WTC11 (cell line): ENCODE measurements around the gene NOB1. TPM values are rescaled to one million over a fixed set of nuclear protein-coding genes. Genes with fewer than 3 reads are reported as not detected.

Experiments
- ATAC-seq: fragments of 200-7000 bp; cut with Tn5 transposase; 2 replicates; pipeline ENCODE4 v1.10.0; 2021; ENCODE audit warnings: mild to moderate bottlenecking, moderate library complexity
- CTCF ChIA-PET: fragments of 300-600 bp; sonication (Branson Sonifier 250); formaldehyde crosslinking; loops from one replicate; lab custom pipeline; 2021; ENCODE audit warnings: antibody characterized with exemption; lab: Charles Lee
- POLR2A ChIA-PET: fragments of 350-600 bp; sonication (Branson Sonifier 250); formaldehyde crosslinking; loops from one replicate; lab custom pipeline; 2021; ENCODE audit warnings: antibody characterized with exemption; lab: Charles Lee
- DNase-seq: peaks from one replicate; pipeline ENCODE4 v3.0.0; 2021; ENCODE audit warnings: low spot score
- H3K27ac Mint-ChIP-seq: 2 replicates; pipeline ENCODE4 v1.8.0; 2021; ENCODE audit warnings: mixed read lengths
- H3K27me3 Mint-ChIP-seq: 2 replicates; pipeline ENCODE4 v1.8.0; 2021; ENCODE audit warnings: low read depth, mild to moderate bottlenecking, moderate library complexity, mixed read lengths
- H3K36me3 Mint-ChIP-seq: 2 replicates; pipeline ENCODE4 v1.8.0; 2021; ENCODE audit warnings: mixed read lengths
- H3K4me1 Mint-ChIP-seq: 2 replicates; pipeline ENCODE4 v1.8.0; 2022; ENCODE audit warnings: mixed read lengths
- H3K4me3 Mint-ChIP-seq: 2 replicates; pipeline ENCODE4 v1.8.0; 2021; ENCODE audit warnings: mild to moderate bottlenecking, moderate library complexity, mixed read lengths
- H3K9me3 Mint-ChIP-seq: 2 replicates; pipeline ENCODE4 v1.8.0; 2021; ENCODE audit warnings: mixed read lengths
- ARID4B ChIP-seq: sonication (generic); formaldehyde crosslinking; IDR thresholded peaks from 2 replicates; pipeline ENCODE4 v1.8.0; 2023; ENCODE audit warnings: missing genetic modification reagents, mild to moderate bottlenecking, borderline replicate concordance
- ELF4 ChIP-seq: sonication (generic); formaldehyde crosslinking; IDR thresholded peaks from 2 replicates; pipeline ENCODE4 v1.8.1; 2022; ENCODE audit warnings: low read depth, mild to moderate bottlenecking, moderate library complexity, missing genetic modification reagents
- FOXP1 ChIP-seq: sonication (generic); formaldehyde crosslinking; IDR thresholded peaks from 2 replicates; pipeline ENCODE4 v1.8.0; 2022; ENCODE audit warnings: missing genetic modification reagents, mild to moderate bottlenecking, moderate library complexity, borderline replicate concordance
- FOXP4 ChIP-seq: sonication (generic); formaldehyde crosslinking; IDR thresholded peaks from 2 replicates; pipeline ENCODE4 v1.8.0; 2022; ENCODE audit warnings: mild to moderate bottlenecking, missing genetic modification reagents
- GABPB1 ChIP-seq: sonication (generic); formaldehyde crosslinking; IDR thresholded peaks from 2 replicates; pipeline ENCODE4 v1.8.1; 2023; ENCODE audit warnings: mild to moderate bottlenecking, missing genetic modification reagents
- IRF1 ChIP-seq: sonication (generic); formaldehyde crosslinking; IDR thresholded peaks from 2 replicates; pipeline ENCODE4 v1.8.0; 2023; ENCODE audit warnings: missing genetic modification reagents
- NFE2L1 ChIP-seq: sonication (generic); formaldehyde crosslinking; IDR thresholded peaks from 2 replicates; pipeline ENCODE4 v1.8.1; 2023; ENCODE audit warnings: missing genetic modification reagents
- NFYB ChIP-seq: sonication (generic); formaldehyde crosslinking; conservative IDR thresholded peaks from 2 replicates; pipeline ENCODE4 v1.8.0; 2022; ENCODE audit warnings: low read depth, missing genetic modification reagents
- NR1H2 ChIP-seq: sonication (generic); formaldehyde crosslinking; IDR thresholded peaks from 2 replicates; pipeline ENCODE4 v1.9.0; 2021; ENCODE audit warnings: mild to moderate bottlenecking, moderate library complexity, missing genetic modification reagents
- NR2C2 ChIP-seq: sonication (generic); formaldehyde crosslinking; IDR thresholded peaks from 2 replicates; pipeline ENCODE4 v1.8.0; 2022; ENCODE audit warnings: mild to moderate bottlenecking, missing genetic modification reagents
- NR3C1 ChIP-seq: sonication (generic); formaldehyde crosslinking; conservative IDR thresholded peaks from 2 replicates; pipeline ENCODE4 v1.8.1; 2023; ENCODE audit warnings: low read depth, mild to moderate bottlenecking, missing genetic modification reagents
- PREB ChIP-seq: sonication (generic); formaldehyde crosslinking; IDR thresholded peaks from 2 replicates; pipeline ENCODE4 v1.8.1; 2022; ENCODE audit warnings: mild to moderate bottlenecking, missing genetic modification reagents, moderate library complexity, borderline replicate concordance
- PRRX2 ChIP-seq: fragments of 250-450 bp; sonication (Bioruptor Pico); IDR thresholded peaks from 2 replicates; pipeline ENCODE4 v1.8.0; 2021; ENCODE audit warnings: mild to moderate bottlenecking
- RORB ChIP-seq: fragments of 250-450 bp; sonication (Bioruptor Pico); IDR thresholded peaks from 2 replicates; pipeline ENCODE4 v1.9.0; 2021; ENCODE audit warnings: mild to moderate bottlenecking
- SP1 ChIP-seq: sonication (generic); formaldehyde crosslinking; conservative IDR thresholded peaks from 2 replicates; pipeline ENCODE4 v1.8.1; 2022; ENCODE audit warnings: missing genetic modification reagents
- ZNF138 ChIP-seq: sonication (generic); formaldehyde crosslinking; conservative IDR thresholded peaks from 2 replicates; pipeline ENCODE4 v1.8.1; 2022; ENCODE audit warnings: mild to moderate bottlenecking, moderate library complexity, missing genetic modification reagents
- ZNF263 ChIP-seq: sonication (generic); formaldehyde crosslinking; IDR thresholded peaks from 2 replicates; pipeline ENCODE4 v1.8.1; 2022; ENCODE audit warnings: low read depth, mild to moderate bottlenecking, moderate library complexity, missing genetic modification reagents
- ZNF512 ChIP-seq: sonication (generic); formaldehyde crosslinking; IDR thresholded peaks from 2 replicates; pipeline ENCODE4 v1.8.1; 2022; ENCODE audit warnings: missing genetic modification reagents, borderline replicate concordance
- total RNA-seq: library from RNA; stranded (reverse); gene quantifications from 3 replicates; pipeline ENCODE4 v1.2.3, GENCODE V29; 2021

NOB1 gene
- total RNA-seq, 1 experiment from 2014 or later, result 88.0 TPM

GRCh38 chr16:69724414-69724873, 30.3 kb downstream of the NOB1 start:
- no peak for DNase-seq
- Mint-ChIP-seq H3K9me3 (no peaks in the 10 kb centered on the region), H3K36me3 (no peaks in the 10 kb centered on the region), H3K4me3 (no peak overlapping the region), H3K27ac (no peak overlapping the region), H3K27me3 (no peaks in the 10 kb centered on the region), H3K4me1 (peaks cover 37% of the 10 kb centered on the region)
- ATAC-seq, result no peak
- ChIA-PET POLR2A (interaction anchor here (0.6 to 1.0 kb wide), 2 partner anchors 15 to 30 kb away, joined by 4 to 6 read pairs; partner anchors contain the start of gene NOB1), CTCF (interaction anchor here (0.7 to 5.5 kb wide), 4 partner anchors 15 to 328 kb away, joined by 3 to 31 read pairs (median 5); partner anchors contain the start of gene NOB1)
- TF ChIP-seq ELF4 (CRISPR knock-in tag) (no peak), RORB (CRISPR knock-in tag) (no peak), PREB (CRISPR knock-in tag) (no peak), ARID4B (CRISPR knock-in tag) (no peak), ZNF263 (CRISPR knock-in tag) (no peak), NFYB (CRISPR knock-in tag) (no peak), PRRX2 (CRISPR knock-in tag) (no peak), IRF1 (no peak), FOXP1 (CRISPR knock-in tag) (no peak), GABPB1 (CRISPR knock-in tag) (no peak), NR1H2 (CRISPR knock-in tag) (no peak), FOXP4 (CRISPR knock-in tag) (no peak), NFE2L1 (CRISPR knock-in tag) (no peak), NR2C2 (no peak), SP1 (CRISPR knock-in tag) (no peak), ZNF138 (CRISPR knock-in tag) (no peak), NR3C1 (CRISPR knock-in tag) (no peak), ZNF512 (CRISPR knock-in tag) (no peak)
